HCT116 (cell line): Measurements from ENCODE around the gene RANGRF.

Experiments used
- EZH2 ChIP-seq: fragments of 200-600 bp; sonication (generic); IDR thresholded peaks from 2 replicates; pipeline ENCODE4 v1.6.1; 2017; ENCODE audit warnings: antibody characterized with exemption, mixed run types
- POLR2A ChIP-seq: IDR thresholded peaks from 2 replicates; pipeline ENCODE4 v1.7.0; 2011; ENCODE audit warnings: borderline replicate concordance; ENCODE audit not compliant: insufficient read depth, insufficient read length; ENCODE audit errors: extremely low read depth
- POLR2AphosphoS5 ChIP-seq: IDR thresholded peaks from 2 replicates; pipeline ENCODE4 v1.6.1; 2011; ENCODE audit warnings: mild to moderate bottlenecking, low read depth, low read length, moderate library complexity
- SIN3A ChIP-seq: IDR thresholded peaks from 2 replicates; pipeline ENCODE4 v1.6.1; 2012; ENCODE audit warnings: low read depth
- TCF7L2 ChIP-seq: IDR thresholded peaks from 2 replicates; pipeline ENCODE4 v1.7.0; 2011; ENCODE audit warnings: borderline replicate concordance, inconsistent platforms; ENCODE audit not compliant: insufficient read depth, insufficient read length; ENCODE audit errors: extremely low read depth
- ZFX ChIP-seq: fragments of 450-650 bp; IDR thresholded peaks from 2 replicates; pipeline ENCODE4 v1.6.1; 2017
- TF ChIP-seq, protein P1 (sequence below), 3 experiments: fragments of 200-600 bp in 1 of 3; sonication (generic) in 1 of 3; IDR thresholded peaks in 2 of 3; conservative IDR thresholded peaks in 1 of 3; 2 replicates each; pipeline ENCODE4 v1.5.1; 2012 to 2017; ENCODE audit warnings: low read depth in 2 of 3, low read length in 2 of 3, antibody characterized with exemption in 1 of 3, borderline replicate concordance in 1 of 3, control low read depth in 1 of 3, mild to moderate bottlenecking in 1 of 3, mixed read lengths in 1 of 3, mixed run types in 1 of 3, moderate library complexity in 1 of 3; ENCODE audit not compliant: insufficient read depth in 1 of 3
- TF ChIP-seq, protein P2 (sequence below): IDR thresholded peaks from 2 replicates; pipeline ENCODE4 v1.6.1; 2011; ENCODE audit warnings: mild to moderate bottlenecking, low read length, moderate library complexity; ENCODE audit not compliant: insufficient replicate concordance; ENCODE audit errors: extremely low read depth

DNA sequence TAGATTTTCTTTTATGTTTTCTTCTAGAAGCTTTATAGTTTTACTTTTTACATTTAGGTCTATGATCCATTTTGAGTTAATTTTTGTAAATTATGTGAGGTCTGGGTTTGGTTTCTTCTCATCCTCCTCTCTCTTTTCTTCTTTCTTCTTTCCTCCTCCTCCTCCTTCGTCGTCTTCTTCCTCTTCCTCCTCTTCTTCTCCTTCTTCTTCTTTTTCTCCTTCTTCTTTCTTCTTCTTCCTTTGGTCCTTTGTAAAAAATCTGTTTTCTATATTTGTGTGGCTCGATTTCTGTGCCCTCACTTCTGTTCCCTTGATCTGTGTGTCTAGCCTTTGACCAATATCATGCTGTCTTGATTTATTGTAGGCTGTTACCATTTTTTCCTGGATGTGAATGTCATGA is 11.8 kb downstream of the RANGRF start:
- TF ChIP-seq, protein P1, sequence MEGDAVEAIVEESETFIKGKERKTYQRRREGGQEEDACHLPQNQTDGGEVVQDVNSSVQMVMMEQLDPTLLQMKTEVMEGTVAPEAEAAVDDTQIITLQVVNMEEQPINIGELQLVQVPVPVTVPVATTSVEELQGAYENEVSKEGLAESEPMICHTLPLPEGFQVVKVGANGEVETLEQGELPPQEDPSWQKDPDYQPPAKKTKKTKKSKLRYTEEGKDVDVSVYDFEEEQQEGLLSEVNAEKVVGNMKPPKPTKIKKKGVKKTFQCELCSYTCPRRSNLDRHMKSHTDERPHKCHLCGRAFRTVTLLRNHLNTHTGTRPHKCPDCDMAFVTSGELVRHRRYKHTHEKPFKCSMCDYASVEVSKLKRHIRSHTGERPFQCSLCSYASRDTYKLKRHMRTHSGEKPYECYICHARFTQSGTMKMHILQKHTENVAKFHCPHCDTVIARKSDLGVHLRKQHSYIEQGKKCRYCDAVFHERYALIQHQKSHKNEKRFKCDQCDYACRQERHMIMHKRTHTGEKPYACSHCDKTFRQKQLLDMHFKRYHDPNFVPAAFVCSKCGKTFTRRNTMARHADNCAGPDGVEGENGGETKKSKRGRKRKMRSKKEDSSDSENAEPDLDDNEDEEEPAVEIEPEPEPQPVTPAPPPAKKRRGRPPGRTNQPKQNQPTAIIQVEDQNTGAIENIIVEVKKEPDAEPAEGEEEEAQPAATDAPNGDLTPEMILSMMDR (IDR thresholded peaks at IDR 0.05 in 2 of 3, conservative IDR thresholded peaks at IDR 0.05 in 1 of 3; ENCODE audit: borderline replicate concordance in 1 of 3, insufficient read depth in 1 of 3, low read depth in 2 of 3, low read length in 2 of 3) = no peak
- TF ChIP-seq POLR2AphosphoS5 (no peak), TCF7L2 (no peak), ZFX (no peak), SIN3A (no peak), POLR2A (no peak), EZH2 (no peak)
- TF ChIP-seq, protein P2, sequence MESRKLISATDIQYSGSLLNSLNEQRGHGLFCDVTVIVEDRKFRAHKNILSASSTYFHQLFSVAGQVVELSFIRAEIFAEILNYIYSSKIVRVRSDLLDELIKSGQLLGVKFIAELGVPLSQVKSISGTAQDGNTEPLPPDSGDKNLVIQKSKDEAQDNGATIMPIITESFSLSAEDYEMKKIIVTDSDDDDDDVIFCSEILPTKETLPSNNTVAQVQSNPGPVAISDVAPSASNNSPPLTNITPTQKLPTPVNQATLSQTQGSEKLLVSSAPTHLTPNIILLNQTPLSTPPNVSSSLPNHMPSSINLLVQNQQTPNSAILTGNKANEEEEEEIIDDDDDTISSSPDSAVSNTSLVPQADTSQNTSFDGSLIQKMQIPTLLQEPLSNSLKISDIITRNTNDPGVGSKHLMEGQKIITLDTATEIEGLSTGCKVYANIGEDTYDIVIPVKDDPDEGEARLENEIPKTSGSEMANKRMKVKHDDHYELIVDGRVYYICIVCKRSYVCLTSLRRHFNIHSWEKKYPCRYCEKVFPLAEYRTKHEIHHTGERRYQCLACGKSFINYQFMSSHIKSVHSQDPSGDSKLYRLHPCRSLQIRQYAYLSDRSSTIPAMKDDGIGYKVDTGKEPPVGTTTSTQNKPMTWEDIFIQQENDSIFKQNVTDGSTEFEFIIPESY = no peak
